ENCODE data around the gene GUCA2A.

GRCh38 chr1:42179275-42179674 lies 14.7 kb upstream of the GUCA2A start:
- TF ChIP-seq ZNF223 (tag by site-specific recombination; IDR thresholded peaks at IDR 0.05) (no peak), ZFP41 (tag by site-specific recombination; IDR thresholded peaks at IDR 0.05; ENCODE audit: borderline replicate concordance) (no peak), ZNF248 (tag by site-specific recombination; IDR thresholded peaks at IDR 0.05) (no peak), ZNF324 (tag by site-specific recombination; IDR thresholded peaks at IDR 0.05) (no peak)

Measured in HEK293 (cell line).